IMR-90 (cell line): ENCODE measurements around the gene SCAMP2. TPM values are rescaled to one million over a fixed set of nuclear protein-coding genes. Genes with fewer than 3 reads are reported as not detected.

Experiments used
- ATAC-seq: fragments of 200-7000 bp; cut with Tn5 transposase; 2 replicates; pipeline ENCODE4 v1.9.1; 2020; ENCODE audit warnings: low read depth, mild to moderate bottlenecking, moderate library complexity
- BruUV-seq: library from RNA; stranded (reverse); fragments of 400-500 nt; replicated peaks from 2 replicates; lab custom pipeline; 2021; lab: Mats Ljungman, UMichigan
- CTCF ChIA-PET: fragments of 300-600 bp; formaldehyde crosslinking; extraction: SDS; loops from one replicate; lab custom pipeline; 2021; ENCODE audit warnings: antibody characterized with exemption; lab: Yijun Ruan, JAX
- POLR2A ChIA-PET: fragments of 300-600 bp; sonication (Branson Sonifier 250); formaldehyde crosslinking; loops from one replicate; lab custom pipeline; 2022; ENCODE audit warnings: antibody characterized with exemption; ENCODE audit not compliant: unreplicated experiment; lab: Charles Lee
- DNase-seq: peaks from one replicate; pipeline ENCODE4 v3.0.0; 2013
- H2AFZ ChIP-seq: replicated peaks from 2 replicates; pipeline ENCODE3; 2013; ENCODE audit warnings: low read length, mild to moderate bottlenecking; ENCODE audit not compliant: poor library complexity
- H2AK5ac ChIP-seq: 2 replicates; pipeline ENCODE4 v1.6.1; 2013; ENCODE audit warnings: low read depth, low read length, inconsistent platforms
- H2AK9ac ChIP-seq: replicated peaks from 2 replicates; pipeline ENCODE3; 2013; ENCODE audit warnings: mild to moderate bottlenecking, low read depth, low read length, moderate library complexity; ENCODE audit not compliant: poor library complexity
- H2BK120ac ChIP-seq: 2 replicates; pipeline ENCODE4 v1.6.1; 2013; ENCODE audit warnings: low read depth, low read length, inconsistent platforms
- H2BK15ac ChIP-seq: 3 replicates; pipeline ENCODE4 v1.6.1; 2013; ENCODE audit warnings: low read depth, low read length, inconsistent platforms
- H2BK20ac ChIP-seq: 2 replicates; pipeline ENCODE4 v1.6.1; 2013; ENCODE audit warnings: low read depth, mild to moderate bottlenecking, inconsistent platforms, low read length, moderate library complexity
- H2BK5ac ChIP-seq: 2 replicates; pipeline ENCODE4 v1.6.1; 2013; ENCODE audit warnings: mild to moderate bottlenecking, low read depth, low read length, inconsistent platforms; ENCODE audit not compliant: poor library complexity, severe bottlenecking
- H3K14ac ChIP-seq: replicated peaks from 2 replicates; pipeline ENCODE4 v1.6.1; 2013; ENCODE audit warnings: low read depth, low read length, inconsistent platforms
- H3K18ac ChIP-seq: 2 replicates; pipeline ENCODE4 v1.6.1; 2013; ENCODE audit warnings: low read depth, low read length, control low read depth
- H3K23ac ChIP-seq: 2 replicates; pipeline ENCODE4 v1.6.1; 2013; ENCODE audit warnings: low read depth, low read length, inconsistent platforms
- H3K27ac ChIP-seq: 2 replicates; pipeline ENCODE4 v1.5.1; 2013; ENCODE audit warnings: mild to moderate bottlenecking, control low read depth, low read length; ENCODE audit not compliant: insufficient read depth
- H3K27me3 ChIP-seq: 2 replicates; pipeline ENCODE4 v1.6.1; 2013; ENCODE audit warnings: low read length; ENCODE audit not compliant: control insufficient read depth, insufficient read depth
- H3K36me3 ChIP-seq: 2 replicates; pipeline ENCODE4 v1.6.1; 2013; ENCODE audit warnings: low read length, mixed read lengths; ENCODE audit not compliant: control insufficient read depth, insufficient read depth
- H3K4ac ChIP-seq: 2 replicates; pipeline ENCODE4 v1.6.1; 2013; ENCODE audit warnings: low read depth, low read length, inconsistent platforms
- H3K4me1 ChIP-seq: 2 replicates; pipeline ENCODE4 v1.6.1; 2013; ENCODE audit warnings: low read length, mixed read lengths; ENCODE audit not compliant: control insufficient read depth, insufficient read depth
- H3K4me2 ChIP-seq: 2 replicates; pipeline ENCODE4 v1.6.1; 2013; ENCODE audit warnings: low read depth, mild to moderate bottlenecking, control low read depth, low read length, moderate library complexity
- H3K4me3 ChIP-seq: 2 replicates; pipeline ENCODE4 v1.5.1; 2013; ENCODE audit warnings: low read depth, mild to moderate bottlenecking, control low read depth, low read length, moderate library complexity; ENCODE audit not compliant: insufficient read depth
- H3K56ac ChIP-seq: 2 replicates; pipeline ENCODE4 v1.6.1; 2013; ENCODE audit warnings: low read length, inconsistent platforms; ENCODE audit not compliant: insufficient read depth; ENCODE audit errors: extremely low read depth
- H3K79me1 ChIP-seq, 2 experiments: 2 replicates each; pipeline ENCODE4 v1.6.1; 2013; ENCODE audit warnings: low read length in 2 of 2, inconsistent platforms in 1 of 2, low read depth in 1 of 2
- H3K9ac ChIP-seq: 2 replicates; pipeline ENCODE4 v1.6.1; 2013; ENCODE audit warnings: low read depth, low read length, control low read depth
- H3K9me1 ChIP-seq: 2 replicates; pipeline ENCODE4 v1.6.1; 2013; ENCODE audit warnings: low read length, inconsistent platforms; ENCODE audit not compliant: insufficient read depth
- H3K9me3 ChIP-seq: 2 replicates; pipeline ENCODE4 v1.6.1; 2013; ENCODE audit warnings: low read length; ENCODE audit not compliant: control insufficient read depth, insufficient read depth
- H4K20me1 ChIP-seq: 2 replicates; pipeline ENCODE4 v1.6.1; 2013; ENCODE audit warnings: low read length, inconsistent platforms; ENCODE audit not compliant: insufficient read depth
- H4K5ac ChIP-seq: 2 replicates; pipeline ENCODE4 v1.6.1; 2013; ENCODE audit warnings: mild to moderate bottlenecking, low read depth, low read length, control low read depth
- H4K8ac ChIP-seq, 2 experiments: 2 replicates each; pipeline ENCODE4 v1.6.1; 2013; ENCODE audit warnings: low read depth in 2 of 2, low read length in 2 of 2, control low read depth in 1 of 2, inconsistent platforms in 1 of 2
- H4K91ac ChIP-seq: 2 replicates; pipeline ENCODE4 v1.6.1; 2013; ENCODE audit warnings: low read depth, low read length, inconsistent platforms; ENCODE audit not compliant: insufficient read depth
- BHLHE40 ChIP-seq: fragments of 150-350 bp; IDR thresholded peaks from 2 replicates; pipeline ENCODE4 v1.6.1; 2016; ENCODE audit warnings: mild to moderate bottlenecking, low read depth, low read length
- CEBPB ChIP-seq: IDR thresholded peaks from 2 replicates; pipeline ENCODE4 v1.6.1; 2012; ENCODE audit warnings: low read depth, low read length, improper control_type of control experiment
- CHD1 ChIP-seq: IDR thresholded peaks from 2 replicates; pipeline ENCODE4 v1.6.1; 2012; ENCODE audit warnings: low read depth, low read length, improper control_type of control experiment
- ELK1 ChIP-seq: fragments of 150-350 bp; IDR thresholded peaks from 2 replicates; pipeline ENCODE4 v1.6.1; 2016; ENCODE audit warnings: low read depth, mild to moderate bottlenecking, low read length, moderate library complexity, borderline replicate concordance
- FOS ChIP-seq: fragments of 150-350 bp; IDR thresholded peaks from 2 replicates; pipeline ENCODE4 v1.6.1; 2016; ENCODE audit warnings: low read depth, low read length
- MAZ ChIP-seq: IDR thresholded peaks from 2 replicates; pipeline ENCODE4 v1.6.1; 2012; ENCODE audit warnings: low read depth, mild to moderate bottlenecking, low read length, improper control_type of control experiment, moderate library complexity, borderline replicate concordance
- MXI1 ChIP-seq: IDR thresholded peaks from 2 replicates; pipeline ENCODE4 v1.6.1; 2012; ENCODE audit warnings: low read depth, mild to moderate bottlenecking, low read length, moderate library complexity, borderline replicate concordance
- POLR2A ChIP-seq: IDR thresholded peaks from 2 replicates; pipeline ENCODE4 v1.6.1; 2012; ENCODE audit warnings: mild to moderate bottlenecking, low read depth, low read length
- RFX5 ChIP-seq: IDR thresholded peaks from 2 replicates; pipeline ENCODE4 v1.8.0; 2012; ENCODE audit warnings: low read depth, mild to moderate bottlenecking, low read length, moderate library complexity
- USF2 ChIP-seq: fragments of 150-350 bp; IDR thresholded peaks from 2 replicates; pipeline ENCODE4 v1.6.1; 2017; ENCODE audit warnings: mild to moderate bottlenecking, antibody characterized with exemption, low read length, low read depth
- WGBS, 2 experiments: methylation state at CpG; one replicate each; pipeline versions ENCODE4 v1.1.5 to v1.1.7; 2013; ENCODE audit warnings: missing lambda C conversion rate in 2 of 2; ENCODE audit not compliant: insufficient read length in 1 of 2; ENCODE audit errors: extremely low coverage in 2 of 2; 5-methylcytosine and 5-hydroxymethylcytosine counted together
- dilution Hi-C: fragments of 300-500 bp; cut with HindIII; formaldehyde crosslinking; loops from one replicate; pipeline ENCODE4 v1.14.3; 2018; ENCODE audit warnings: low sequenced_read_pairs; ENCODE audit not compliant: unreplicated experiment
- in situ Hi-C: fragments of 300-500 bp; cut with MboI; formaldehyde crosslinking; loops from 3 replicates; pipeline ENCODE4 v1.14.3; 2019; ENCODE audit warnings: low sequenced_read_pairs, inconsistent platforms, mixed read lengths
- intact Hi-C: fragments of 100-400 bp; cut with micrococcal nuclease; formaldehyde crosslinking; loops from 2 replicates; pipeline ENCODE4 v1.10.0; 2022
- polyA plus RNA-seq, 3 experiments: library from polyadenylated mRNA; depleted of rRNA; stranded (reverse); fragments of >200 nt; gene quantifications; 2 replicates each; pipeline ENCODE4 v1.2.3, GENCODE V29; 2012; ENCODE audit warnings: low replicate concordance in 1 of 3
- total RNA-seq: library from RNA; depleted of rRNA; stranded (reverse); fragments of >200 nt; gene quantifications from 2 replicates; pipeline ENCODE4 v1.2.3, GENCODE V29; 2012

The SCAMP2 gene
- total and polyA plus RNA-seq, 2 of the 4 experiments (the other 2 are of a cell fraction), result 25.8 to 111 TPM

GRCh38 chr15:74844319-74845207 lies 28.6 kb downstream of the SCAMP2 start (continued):
- no peak for TF ChIP-seq BHLHE40
- TF ChIP-seq CEBPB, result no peak

DNA sequence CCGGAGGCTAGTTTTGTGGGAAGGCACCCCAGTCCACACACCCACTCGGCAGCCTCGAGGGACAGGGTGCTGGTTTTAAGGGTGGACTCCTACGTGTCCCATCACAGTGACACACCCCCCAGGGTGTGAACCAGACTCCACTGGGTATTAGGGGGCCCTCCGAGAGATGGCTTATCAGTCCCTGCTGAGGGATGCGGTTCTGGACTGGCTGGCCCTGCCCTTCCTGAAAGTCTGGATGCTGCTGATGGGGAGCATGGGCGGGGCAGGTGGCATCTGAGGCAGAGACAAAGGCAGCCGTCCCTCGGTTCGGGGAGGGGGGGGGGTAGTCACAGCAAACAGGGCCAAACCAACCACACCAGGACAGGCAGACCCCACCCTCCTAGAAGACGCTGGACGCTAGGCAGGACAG lies 29.3 kb downstream of the SCAMP2 start:
- peak overlapping the region; percentile 89 to 91; a peak in 2 of 4 replicates for H4K8ac ChIP-seq
- H2BK5ac ChIP-seq, result no peak overlapping the region
- BruUV-seq, result TSS peak; percentile 64
- CTCF ChIA-PET, result no interaction called here
- peaks cover 4% of the 10 kb centered on the region; the same call in 1 of the 2 replicates for H3K4me1 ChIP-seq
- no peak overlapping the region for H2BK120ac ChIP-seq
- no peak overlapping the region for H3K56ac ChIP-seq
- no peak overlapping the region for H3K27ac ChIP-seq
- H3K4ac ChIP-seq, result peak overlapping the region; percentile 92; the same call in 1 of the 2 replicates
- H3K4me2 ChIP-seq, result no peak overlapping the region; the same call in 1 of the 2 replicates
- no peak overlapping the region for H2AFZ ChIP-seq
- H4K20me1 ChIP-seq, result no peaks in the 10 kb centered on the region
- peaks cover 24% of the 10 kb centered on the region for H3K36me3 ChIP-seq
- DNase-seq (no peak), ATAC-seq (no peak)
- H3K9me3 ChIP-seq, result no peaks in the 10 kb centered on the region
- H2BK20ac ChIP-seq, result no peak overlapping the region
- H2AK5ac ChIP-seq, result peak overlapping the region; percentile 40
- no peaks in the 10 kb centered on the region for H3K27me3 ChIP-seq
- peaks cover 0 to 17% of the 10 kb centered on the region in 2 experiments; a peak in 1 of 4 replicates for H3K79me1 ChIP-seq
- H4K5ac ChIP-seq, result no peak overlapping the region
- WGBS, 2 experiments, result no CpG with 5 or more reads among the region's 12 CpGs
- no peak overlapping the region for H3K14ac ChIP-seq
- in situ Hi-C loops, result no loop called here
- POLR2A ChIA-PET, result no interaction called here
- peak overlapping the region; percentile 43; the same call in 1 of the 2 replicates for H3K9ac ChIP-seq
- no peak overlapping the region for H3K18ac ChIP-seq
- intact Hi-C loops, result loop anchor here (5.0 kb wide), 2 partner anchors 48 to 63 kb away; partner anchors contain the start of genes FAM219B and MPI
- peak overlapping the region; percentile 94 for H2AK9ac ChIP-seq
- H2BK15ac ChIP-seq, result no peak overlapping the region
- 0 out of 2 replicates have a peak overlapping the region, but pooled peaks have one; percentile 70 for H3K23ac ChIP-seq
- H3K4me3 ChIP-seq, result no peak overlapping the region
- TF ChIP-seq POLR2A (no peak), BHLHE40 (no peak), MAZ (no peak), CEBPB (no peak), MXI1 (no peak), FOS (no peak), USF2 (no peak), RFX5 (no peak), ELK1 (no peak), CHD1 (no peak)
- 0 out of 2 replicates have a peak, but pooled peaks cover 3% of the 10 kb centered on the region for H3K9me1 ChIP-seq
- H4K91ac ChIP-seq, result no peak overlapping the region
- dilution Hi-C loops, result no loop called here
